ENCODE results near the gene HAVCR2.

The HAVCR2 gene

DNA sequence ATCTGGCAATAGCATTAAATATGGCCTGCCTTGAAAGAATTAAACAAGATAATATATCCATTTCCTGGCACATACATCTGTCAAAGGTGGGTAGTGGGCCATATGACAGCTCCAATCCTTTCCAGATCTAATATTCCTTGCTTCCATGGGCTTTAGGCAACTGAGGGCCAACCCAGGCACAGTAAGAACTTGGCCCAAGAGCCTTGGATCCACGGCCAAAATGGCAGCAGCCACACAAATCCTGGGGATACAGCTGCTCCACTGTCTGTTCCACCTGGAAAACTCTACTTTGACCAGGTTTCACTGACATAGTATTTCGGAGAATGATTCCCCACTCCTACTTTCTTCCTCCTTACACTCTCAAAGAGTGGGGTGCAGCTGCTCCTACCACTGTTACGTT is 63.2 kb downstream of the HAVCR2 start:
- Histone ChIP-seq H3K9me3 (ENCODE audit: control insufficient read depth, low read length) (no peaks in the 10 kb centered on the region), H3K27ac (ENCODE audit: low read depth, low read length, severe bottlenecking) (peak overlapping the region; percentile 57), H3K4me3 (ENCODE audit: extremely low read depth, insufficient read depth, low read length, poor library complexity, severe bottlenecking) (no peak overlapping the region), H3K36me3 (ENCODE audit: control insufficient read depth, insufficient read depth, low read length) (no peaks in the 10 kb centered on the region), H3K4me1 (ENCODE audit: control insufficient read depth, insufficient read depth, low read length, poor library complexity, severe bottlenecking) (peaks cover 20% of the 10 kb centered on the region)
- 93 to 98% methylated on average over 3 of the region's 3 CpGs for WGBS, 2 experiments (ENCODE audit: insufficient coverage in 2 of 2)

GRCh38 chr5:157038568-157039187 is 70.2 kb downstream of the HAVCR2 start:
- H3K4me3 ChIP-seq (ENCODE audit: extremely low read depth, insufficient read depth, low read length, poor library complexity, severe bottlenecking) = no peak overlapping the region
- WGBS, 2 experiments (ENCODE audit: insufficient coverage in 2 of 2) = 92 to 93% methylated on average over 2 to 3 of the region's 5 CpGs
- no peaks in the 10 kb centered on the region for H3K9me3 ChIP-seq (ENCODE audit: control insufficient read depth, low read length)
- H3K27ac ChIP-seq (ENCODE audit: low read depth, low read length, severe bottlenecking) = no peak overlapping the region
- H3K36me3 ChIP-seq (ENCODE audit: control insufficient read depth, insufficient read depth, low read length) = no peaks in the 10 kb centered on the region
- H3K4me1 ChIP-seq (ENCODE audit: control insufficient read depth, insufficient read depth, low read length, poor library complexity, severe bottlenecking) = peaks cover 22% of the 10 kb centered on the region
